NB4 (cell line): ENCODE data around the gene EPHB1.

Experiments used
- CTCF ChIP-seq: IDR thresholded peaks from one replicate; pipeline ENCODE4 v1.5.1; 2012; ENCODE audit warnings: low read depth, low read length
- MAX ChIP-seq: IDR thresholded peaks from 2 replicates; pipeline ENCODE4 v1.6.1; 2011; ENCODE audit warnings: low read depth, low read length
- MYC ChIP-seq: IDR thresholded peaks from 2 replicates; pipeline ENCODE4 v1.6.1; 2011; ENCODE audit warnings: low read depth, low read length
- POLR2A ChIP-seq: IDR thresholded peaks from 2 replicates; pipeline ENCODE4 v1.6.1; 2011; ENCODE audit warnings: mild to moderate bottlenecking; ENCODE audit not compliant: insufficient read length; ENCODE audit errors: extremely low read depth

GRCh38 chr3:135175728-135176277 lies 380.7 kb downstream of the EPHB1 start:
- TF ChIP-seq CTCF = no peak
- no peak for TF ChIP-seq POLR2A
- TF ChIP-seq MAX = no peak
- TF ChIP-seq MYC = no peak
